T-cell (primary cell): Measurements from ENCODE around the gene FCMR. TPM values are rescaled to one million over a fixed set of nuclear protein-coding genes. Genes with fewer than 3 reads are reported as not detected.
A peak's percentile ranks its signal among the peaks of the same experiment; 100 is the strongest.

Experiments used
- ATAC-seq, 4 experiments: fragments of 200-7000 bp in 3 of 4; fragments of 150-1000 bp in 1 of 4; cut with Tn5 transposase; replicated peaks in 1 of 4; 1 replicate in 3 of 4; 2 replicates in 1 of 4; pipeline ENCODE4 v1.10.0; 2021; ENCODE audit warnings: moderate library complexity in 3 of 4, mild to moderate bottlenecking in 2 of 4, moderate number of reproducible peaks in 1 of 4
- CTCF ChIA-PET, 2 donors: fragments of 300-600 bp; sonication (Branson Sonifier 250); formaldehyde crosslinking; loops; one replicate each; lab custom pipeline; 2022; ENCODE audit warnings: antibody characterized with exemption in 2 of 2; lab: Charles Lee
- POLR2A ChIA-PET, 2 donors: fragments of 300-600 bp; sonication (Branson Sonifier 250); formaldehyde crosslinking; loops; one replicate each; lab custom pipeline; 2022; ENCODE audit warnings: antibody characterized with exemption in 2 of 2; lab: Charles Lee
- DNase-seq, 35 experiments: peaks; one replicate each; pipeline versions ENCODE4 v3.0.0 to v3.0.0-alpha.2; 2013 to 2023
- H3K27ac ChIP-seq: one replicate; pipeline ENCODE4 v1.5.1; 2013; ENCODE audit warnings: low read length
- H3K27me3 ChIP-seq, 2 experiments: replicated peaks in 1 of 2; 1 replicate in 1 of 2; 2 replicates in 1 of 2; pipeline versions ENCODE4 v1.6.1 to v1.7.0; 2013; ENCODE audit warnings: low read length in 1 of 2, mixed read lengths in 1 of 2; ENCODE audit not compliant: control insufficient read depth in 2 of 2, insufficient read depth in 2 of 2; ENCODE audit errors: extremely low read depth in 1 of 2
- H3K36me3 ChIP-seq, 2 donors: 1 replicate in 1 of 2; 2 replicates in 1 of 2; pipeline versions ENCODE4 v1.6.1 to v1.7.0; 2013; ENCODE audit warnings: low read length in 1 of 2; ENCODE audit not compliant: control insufficient read depth in 2 of 2, insufficient read depth in 1 of 2; ENCODE audit errors: extremely low read depth in 1 of 2
- H3K4me1 ChIP-seq, 2 experiments: 1 replicate in 1 of 2; 2 replicates in 1 of 2; pipeline versions ENCODE4 v1.6.1 to v1.7.0; 2013; ENCODE audit warnings: low read length in 2 of 2, mixed read lengths in 1 of 2; ENCODE audit not compliant: insufficient read depth in 2 of 2, control insufficient read depth in 1 of 2; ENCODE audit errors: extremely low read depth in 1 of 2
- H3K4me3 ChIP-seq, 2 donors: 1 replicate in 1 of 2; 2 replicates in 1 of 2; pipeline versions ENCODE4 v1.5.1 to v1.7.0; 2013; ENCODE audit warnings: mild to moderate bottlenecking in 2 of 2, low read length in 1 of 2, moderate library complexity in 1 of 2; ENCODE audit not compliant: control insufficient read depth in 1 of 2; ENCODE audit errors: extremely low read depth in 1 of 2
- H3K9me3 ChIP-seq: 2 replicates; pipeline ENCODE4 v1.7.0; 2013
- H3K27ac Mint-ChIP-seq, 2 donors: one replicate each; pipeline ENCODE4 v1.8.0; 2020 to 2021; ENCODE audit warnings: mild to moderate bottlenecking in 2 of 2, mixed read lengths in 2 of 2
- H3K27me3 Mint-ChIP-seq, 2 donors: one replicate each; pipeline ENCODE4 v1.8.0; 2021 to 2022; ENCODE audit warnings: mixed read lengths in 2 of 2
- H3K36me3 Mint-ChIP-seq: one replicate; pipeline ENCODE4 v1.8.0; 2021; ENCODE audit warnings: mixed read lengths
- H3K4me1 Mint-ChIP-seq, 3 donors: one replicate each; pipeline ENCODE4 v1.8.0; 2020 to 2022; ENCODE audit warnings: mixed read lengths in 3 of 3, mild to moderate bottlenecking in 1 of 3
- H3K4me3 Mint-ChIP-seq, 3 donors: one replicate each; pipeline ENCODE4 v1.8.0; 2020 to 2022; ENCODE audit warnings: mild to moderate bottlenecking in 3 of 3, mixed read lengths in 3 of 3, moderate library complexity in 3 of 3
- H3K9me3 Mint-ChIP-seq, 3 donors: one replicate each; pipeline ENCODE4 v1.8.0; 2020 to 2022; ENCODE audit warnings: mixed read lengths in 3 of 3
- WGBS: methylation state at CpG from one replicate; pipeline ENCODE4 v1.1.5; 2013; ENCODE audit warnings: missing lambda C conversion rate; ENCODE audit not compliant: insufficient coverage; 5-methylcytosine and 5-hydroxymethylcytosine counted together
- total RNA-seq, 35 experiments: library from RNA in 6 of 35; stranded (reverse) in 6 of 35; fragments of 120-200 nt in 1 of 35; gene quantifications; one replicate each; pipeline versions ENCODE4 v1.2.1 to v1.2.4 and lab custom pipeline; 2013 to 2026

The FCMR gene
- total RNA-seq, 5 donors from 2014 or later (not counting 1 experiment from before 2014, with no cell fraction given), result 275 to 576 (median 453) TPM

GRCh38 chr1:206965781-206966180, 44.0 kb upstream of the FCMR start:
- H3K4me1 Mint-ChIP-seq, result peaks cover 35 to 46% (median 46%) of the 10 kb centered on the region in 3 donors
- H3K9me3 Mint-ChIP-seq, result no peaks in the 10 kb centered on the region
- DNase-seq (no peak), ATAC-seq (no peak)
- H3K36me3 Mint-ChIP-seq, result no peaks in the 10 kb centered on the region
- no peak overlapping the region for H3K4me3 Mint-ChIP-seq
- peaks cover 0 to 7% of the 10 kb centered on the region in 2 experiments for H3K27me3 ChIP-seq
- no peaks in the 10 kb centered on the region for H3K9me3 ChIP-seq
- no peak overlapping the region for H3K4me3 ChIP-seq
- no peak overlapping the region for H3K27ac ChIP-seq
- peaks cover 6 to 21% of the 10 kb centered on the region in 2 experiments for H3K4me1 ChIP-seq
- POLR2A ChIA-PET, result interaction anchor here in 1 of 2 donors (0.6 to 0.7 kb wide), 2 partner anchors 10 to 11 kb away, joined by 3 read pairs; no protein-coding TSS in a partner anchor
- no peak overlapping the region for H3K27ac Mint-ChIP-seq
- CTCF ChIA-PET, result no interaction called here
- WGBS, result 88% methylated on average over 2 of the region's 2 CpGs
- peaks cover 0 to 13% of the 10 kb centered on the region in 2 donors for H3K27me3 Mint-ChIP-seq
- no peaks in the 10 kb centered on the region for H3K36me3 ChIP-seq

- peaks cover 35 to 46% (median 46%) of the 10 kb centered on the region in 3 donors for H3K4me1 Mint-ChIP-seq
These were observed 42.0 kb upstream of the FCMR start for GRCh38 chr1:206963740-206964139.

GRCh38 chr1:206963119-206963712, 41.5 kb upstream of the FCMR start:
- 89% methylated on average over 3 of the region's 5 CpGs for WGBS
- Mint-ChIP-seq H3K27me3 (no peaks in the 10 kb centered on the region), H3K27ac (no peak overlapping the region), H3K4me3 (no peak overlapping the region), H3K36me3 (no peaks in the 10 kb centered on the region), H3K4me1 (peaks cover 31 to 43% (median 40%) of the 10 kb centered on the region in 3 donors), H3K9me3 (no peaks in the 10 kb centered on the region)
- ChIA-PET POLR2A (no interaction called here), CTCF (no interaction called here)
- H3K36me3 ChIP-seq, result no peaks in the 10 kb centered on the region
- no peaks in the 10 kb centered on the region for H3K9me3 ChIP-seq
- ATAC-seq (no peak), DNase-seq (no peak)
- H3K27ac ChIP-seq, result no peak overlapping the region
- H3K4me1 ChIP-seq, result peaks cover 6 to 21% of the 10 kb centered on the region in 2 experiments
- H3K27me3 ChIP-seq, result no peaks in the 10 kb centered on the region
- H3K4me3 ChIP-seq, result no peak overlapping the region

More at GRCh38 chr1:206963740-206964139, 42.0 kb upstream of the FCMR start:
- ATAC-seq (no peak), DNase-seq (no peak)
- H3K27me3 Mint-ChIP-seq, result no peaks in the 10 kb centered on the region
- Histone ChIP-seq H3K4me1 (peaks cover 6 to 21% of the 10 kb centered on the region in 2 experiments), H3K4me3 (no peak overlapping the region), H3K9me3 (no peaks in the 10 kb centered on the region), H3K36me3 (no peaks in the 10 kb centered on the region), H3K27ac (no peak overlapping the region), H3K27me3 (no peaks in the 10 kb centered on the region)
- ChIA-PET CTCF (no interaction called here), POLR2A (no interaction called here)
- no peaks in the 10 kb centered on the region for H3K36me3 Mint-ChIP-seq
- H3K27ac Mint-ChIP-seq, result peak overlapping the region in 1 of 2 donors; percentile 11
- no peaks in the 10 kb centered on the region for H3K9me3 Mint-ChIP-seq
- H3K4me3 Mint-ChIP-seq, result no peak overlapping the region
- WGBS, result no CpG with 5 or more reads among the region's 1 CpG

- ATAC-seq (peak in 3 of 4 experiments; percentile 71 to 84 (median 78)), DNase-seq (peak in 1 of 35 experiments; percentile 8)
- H3K4me3 Mint-ChIP-seq, result no peak overlapping the region
- Histone ChIP-seq H3K36me3 (no peaks in the 10 kb centered on the region), H3K27me3 (no peaks in the 10 kb centered on the region), H3K4me1 (peaks cover under 1 to 12% of the 10 kb centered on the region in 2 experiments), H3K9me3 (no peaks in the 10 kb centered on the region), H3K27ac (no peak overlapping the region), H3K4me3 (no peak overlapping the region)
- POLR2A ChIA-PET, result interaction anchor here in 1 of 2 donors (0.6 kb wide), 1 partner anchor 50 kb away, joined by 3 read pairs; no protein-coding TSS in a partner anchor
- H3K27ac Mint-ChIP-seq, result no peak overlapping the region
- no peaks in the 10 kb centered on the region for H3K27me3 Mint-ChIP-seq
- 48% methylated on average over 3 of the region's 7 CpGs for WGBS
- no peaks in the 10 kb centered on the region for H3K9me3 Mint-ChIP-seq
- CTCF ChIA-PET, result interaction anchor here in 1 of 2 donors (1.3 kb wide), 1 partner anchor 20 kb away, joined by 6 read pairs; no protein-coding TSS in a partner anchor
- H3K4me1 Mint-ChIP-seq, result peaks cover 22 to 33% (median 31%) of the 10 kb centered on the region in 3 donors
- H3K36me3 Mint-ChIP-seq, result no peaks in the 10 kb centered on the region
These were observed 40.5 kb upstream of the FCMR start for GRCh38 chr1:206962272-206962671.

GRCh38 chr1:206961668-206962067, 39.9 kb upstream of the FCMR start:
- Mint-ChIP-seq H3K4me3 (no peak overlapping the region), H3K27ac (no peak overlapping the region), H3K9me3 (no peaks in the 10 kb centered on the region), H3K27me3 (no peaks in the 10 kb centered on the region), H3K36me3 (no peaks in the 10 kb centered on the region), H3K4me1 (peaks cover 16 to 27% (median 25%) of the 10 kb centered on the region in 3 donors)
- H3K9me3 ChIP-seq, result no peaks in the 10 kb centered on the region
- CTCF ChIA-PET, result interaction anchor here (0.5 to 1.3 kb wide), 2 partner anchors 20 to 32 kb away, joined by 3 to 6 read pairs; no protein-coding TSS in a partner anchor
- POLR2A ChIA-PET, result interaction anchor here in 1 of 2 donors (0.6 kb wide), 1 partner anchor 51 kb away, joined by 3 read pairs; no protein-coding TSS in a partner anchor
- WGBS, result no CpG with 5 or more reads among the region's 3 CpGs
- ATAC-seq (no peak), DNase-seq (no peak)
- no peaks in the 10 kb centered on the region for H3K27me3 ChIP-seq
- no peaks in the 10 kb centered on the region for H3K36me3 ChIP-seq
- H3K4me1 ChIP-seq, result peaks cover 0 to 6% of the 10 kb centered on the region in 2 experiments
- no peak overlapping the region for H3K27ac ChIP-seq
- H3K4me3 ChIP-seq, result no peak overlapping the region

- DNase-seq, result no peak
- Histone ChIP-seq H3K9me3 (no peaks in the 10 kb centered on the region), H3K36me3 (no peaks in the 10 kb centered on the region), H3K27me3 (no peaks in the 10 kb centered on the region), H3K4me3 (no peak overlapping the region), H3K27ac (no peak overlapping the region), H3K4me1 (peaks cover 0 to 6% of the 10 kb centered on the region in 2 experiments)
- Mint-ChIP-seq H3K9me3 (no peaks in the 10 kb centered on the region), H3K4me1 (peaks cover 14 to 24% (median 23%) of the 10 kb centered on the region in 3 donors), H3K4me3 (no peak overlapping the region), H3K27ac (no peak overlapping the region), H3K27me3 (no peaks in the 10 kb centered on the region), H3K36me3 (no peaks in the 10 kb centered on the region)
- ATAC-seq, result no peak
- WGBS, result 77% methylated on average over 4 of the region's 6 CpGs
- CTCF ChIA-PET, result no interaction called here
- POLR2A ChIA-PET, result no interaction called here
These were observed 39.1 kb upstream of the FCMR start for GRCh38 chr1:206960676-206961386.
